Left lung (tissue), 10 donors: ENCODE results near the gene RASGRP3. TPM values are rescaled to one million over a fixed set of nuclear protein-coding genes. Genes with fewer than 3 reads are reported as not detected.

Source experiments
- ATAC-seq: fragments of 200-7000 bp; cut with Tn5 transposase; one replicate; pipeline ENCODE4 v1.9.1; 2020; ENCODE audit warnings: moderate library complexity
- DNase-seq, 4 donors: peaks; one replicate each; pipeline ENCODE4 v3.0.0-alpha.2; 2013 to 2020
- H3K27ac ChIP-seq, 2 donors: fragments of 200-600 bp; sonication (generic) in 1 of 2; one replicate each; pipeline versions ENCODE4 v1.5.0 to v1.8.0; 2020 to 2021
- H3K27me3 ChIP-seq, 2 donors: fragments of 200-600 bp; sonication (generic) in 1 of 2; one replicate each; pipeline versions ENCODE4 v1.5.0 to v1.8.0; 2020 to 2021
- H3K36me3 ChIP-seq, 2 donors: fragments of 200-600 bp; sonication (generic) in 1 of 2; one replicate each; pipeline versions ENCODE4 v1.5.0 to v1.8.0; 2020 to 2021
- H3K4me1 ChIP-seq, 2 donors: fragments of 200-600 bp; one replicate each; pipeline ENCODE4 v1.8.0; 2021
- H3K4me3 ChIP-seq, 2 donors: fragments of 200-600 bp; sonication (generic) in 1 of 2; one replicate each; pipeline versions ENCODE4 v1.5.0 to v1.8.0; 2020 to 2021; ENCODE audit warnings: mild to moderate bottlenecking in 1 of 2
- H3K9me3 ChIP-seq, 2 donors: fragments of 200-600 bp; sonication (generic) in 1 of 2; one replicate each; pipeline versions ENCODE4 v1.5.0 to v1.8.0; 2020 to 2021
- intact Hi-C, 2 donors: fragments of 100-400 bp; cut with DNase I; formaldehyde crosslinking; loops; one replicate each; pipeline versions ENCODE4 v1.11.2 to v1.14.2; 2022
- polyA plus RNA-seq, 6 donors: library from polyadenylated mRNA; unstranded; fragments of 120-200 nt; gene quantifications; one replicate each; pipeline ENCODE4 v1.2.1, GENCODE V29; 2013; ENCODE audit not compliant: insufficient read length in 6 of 6
- total RNA-seq, 2 donors: library from RNA; stranded (reverse); fragmentation: NEBNext Ultra II Directional; extraction: Animal tissue kit (Norgen Biotek cat#: 25700); gene quantifications; one replicate each; pipeline ENCODE4 v1.2.1, GENCODE V29; 2021
- TF ChIP-seq, protein P1 (sequence below), 2 donors: fragments of 200-600 bp; sonication (generic) in 1 of 2; IDR thresholded peaks; one replicate each; pipeline versions ENCODE4 v1.5.0 to v1.8.0; 2021; ENCODE audit warnings: antibody characterized with exemption in 2 of 2
- donor health status: DM: no; HTN: yes; CAD: no.
- donor health status: DM: no; HTN: no; CAD: no.

Gene RASGRP3
- total and polyA plus RNA-seq, 8 donors = 20.3 to 48.7 (median 36.8) TPM

DNA sequence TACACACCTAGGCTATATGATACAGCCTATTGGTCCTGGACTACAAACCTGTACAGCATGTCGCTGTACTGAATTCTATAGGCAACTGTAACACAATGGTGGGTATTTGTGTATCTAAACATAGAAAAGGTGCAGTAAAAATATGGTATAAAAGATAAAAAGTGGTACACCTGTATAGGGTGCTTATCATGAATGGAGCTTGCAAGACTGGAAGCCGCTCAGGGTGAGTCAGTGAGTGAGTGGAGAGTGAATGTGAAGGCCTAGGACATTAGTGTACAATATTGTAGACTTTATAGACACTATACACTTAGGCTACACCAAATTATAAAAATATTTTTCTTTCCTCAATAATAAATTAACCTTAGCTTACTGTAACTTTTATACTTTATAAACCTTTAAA, 41.8 kb downstream of the RASGRP3 start:
- no peaks in the 10 kb centered on the region for H3K9me3 ChIP-seq
- ATAC-seq (no peak), DNase-seq (no peak)
- intact Hi-C loops = no loop called here
- H3K4me1 ChIP-seq = no peaks in the 10 kb centered on the region
- TF ChIP-seq, protein P1, sequence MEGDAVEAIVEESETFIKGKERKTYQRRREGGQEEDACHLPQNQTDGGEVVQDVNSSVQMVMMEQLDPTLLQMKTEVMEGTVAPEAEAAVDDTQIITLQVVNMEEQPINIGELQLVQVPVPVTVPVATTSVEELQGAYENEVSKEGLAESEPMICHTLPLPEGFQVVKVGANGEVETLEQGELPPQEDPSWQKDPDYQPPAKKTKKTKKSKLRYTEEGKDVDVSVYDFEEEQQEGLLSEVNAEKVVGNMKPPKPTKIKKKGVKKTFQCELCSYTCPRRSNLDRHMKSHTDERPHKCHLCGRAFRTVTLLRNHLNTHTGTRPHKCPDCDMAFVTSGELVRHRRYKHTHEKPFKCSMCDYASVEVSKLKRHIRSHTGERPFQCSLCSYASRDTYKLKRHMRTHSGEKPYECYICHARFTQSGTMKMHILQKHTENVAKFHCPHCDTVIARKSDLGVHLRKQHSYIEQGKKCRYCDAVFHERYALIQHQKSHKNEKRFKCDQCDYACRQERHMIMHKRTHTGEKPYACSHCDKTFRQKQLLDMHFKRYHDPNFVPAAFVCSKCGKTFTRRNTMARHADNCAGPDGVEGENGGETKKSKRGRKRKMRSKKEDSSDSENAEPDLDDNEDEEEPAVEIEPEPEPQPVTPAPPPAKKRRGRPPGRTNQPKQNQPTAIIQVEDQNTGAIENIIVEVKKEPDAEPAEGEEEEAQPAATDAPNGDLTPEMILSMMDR (IDR thresholded peaks at IDR 0.05) = no peak
- H3K27ac ChIP-seq = no peak overlapping the region
- H3K36me3 ChIP-seq = peaks cover 0 to 11% of the 10 kb centered on the region in 2 donors
- no peaks in the 10 kb centered on the region for H3K27me3 ChIP-seq
- no peak overlapping the region for H3K4me3 ChIP-seq

DNA sequence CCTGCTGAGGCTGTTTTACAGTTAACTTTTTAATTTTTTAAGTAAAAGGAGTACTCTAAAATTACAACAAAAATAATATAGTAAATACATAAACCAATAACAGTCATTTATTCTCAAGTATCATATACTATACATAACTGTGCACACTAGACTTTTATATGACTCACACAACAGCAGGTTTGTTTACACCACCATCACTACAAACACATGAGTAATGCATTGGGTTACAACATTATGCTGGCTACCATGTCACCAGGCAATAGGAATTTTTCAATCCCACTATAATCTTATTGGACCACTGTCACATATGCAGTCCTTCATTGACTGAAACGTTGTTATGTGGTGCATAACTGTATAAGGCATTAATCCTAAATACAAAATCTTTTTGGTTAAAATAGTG, 42.5 kb downstream of the RASGRP3 start:
- H3K36me3 ChIP-seq = peaks cover 0 to 11% of the 10 kb centered on the region in 2 donors
- intact Hi-C loops = no loop called here
- TF ChIP-seq, protein P1 (IDR thresholded peaks at IDR 0.05) = no peak
- DNase-seq = no peak
- H3K4me1 ChIP-seq = no peaks in the 10 kb centered on the region
- no peaks in the 10 kb centered on the region for H3K27me3 ChIP-seq
- no peak overlapping the region for H3K27ac ChIP-seq
- no peaks in the 10 kb centered on the region for H3K9me3 ChIP-seq
- H3K4me3 ChIP-seq = no peak overlapping the region
- no peak for ATAC-seq

DNA sequence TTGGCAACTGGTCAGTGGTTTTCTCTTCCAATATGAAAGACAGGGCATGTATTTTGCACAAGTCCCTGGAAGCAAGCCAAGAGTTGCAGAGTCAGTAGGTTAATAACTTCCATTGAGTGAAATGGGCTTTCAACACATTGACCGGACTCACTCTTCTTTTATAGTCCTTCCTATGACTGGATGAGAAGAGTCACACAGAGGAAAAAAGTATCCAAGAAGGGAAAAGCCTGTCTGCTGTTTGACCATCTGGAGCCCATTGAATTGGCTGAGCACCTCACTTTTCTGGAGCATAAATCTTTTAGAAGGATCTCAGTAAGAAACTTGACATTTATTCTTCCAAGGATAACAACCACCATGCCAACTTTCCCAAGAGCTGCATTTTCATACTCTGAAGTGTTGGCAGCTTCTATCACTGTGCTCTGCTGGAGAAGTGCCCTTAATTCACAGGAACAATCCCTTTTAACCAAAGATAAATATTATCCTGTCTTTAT, 45.4 kb downstream of the RASGRP3 start:
- no peaks in the 10 kb centered on the region for H3K4me1 ChIP-seq
- H3K27me3 ChIP-seq = no peaks in the 10 kb centered on the region
- no peak overlapping the region for H3K4me3 ChIP-seq
- ATAC-seq (no peak), DNase-seq (peak in 1 of 4 donors; percentile 51)
- no peak overlapping the region for H3K27ac ChIP-seq
- TF ChIP-seq, protein P1 (IDR thresholded peaks at IDR 0.05) = no peak
- no peaks in the 10 kb centered on the region for H3K9me3 ChIP-seq
- peaks cover 0 to 2% of the 10 kb centered on the region in 2 donors for H3K36me3 ChIP-seq
- intact Hi-C loops = no loop called here

DNA sequence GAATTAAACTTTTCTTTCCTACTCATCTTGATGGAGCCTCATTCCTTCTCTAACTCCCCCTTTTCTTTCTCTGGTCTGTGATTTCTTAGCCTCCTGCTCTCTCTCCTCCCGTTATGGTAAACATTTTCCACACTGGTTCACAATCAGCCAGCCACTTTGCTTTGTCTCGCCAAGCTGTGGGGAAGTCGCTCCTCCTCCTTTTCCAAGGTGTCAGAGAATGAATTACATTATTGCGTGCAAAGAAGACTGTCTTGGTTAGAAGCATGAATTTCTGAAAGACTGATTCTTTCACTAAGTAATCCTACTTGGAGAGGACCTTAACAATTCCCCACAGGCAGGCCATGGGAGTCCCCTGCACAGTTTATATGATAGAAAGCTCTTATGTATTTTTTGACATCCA, 46.1 kb downstream of the RASGRP3 start:
- no peaks in the 10 kb centered on the region for H3K4me1 ChIP-seq
- H3K36me3 ChIP-seq = peaks cover 0 to 9% of the 10 kb centered on the region in 2 donors
- H3K27me3 ChIP-seq = no peaks in the 10 kb centered on the region
- DNase-seq (no peak), ATAC-seq (no peak)
- intact Hi-C loops = no loop called here
- H3K4me3 ChIP-seq = no peak overlapping the region
- TF ChIP-seq, protein P1 (IDR thresholded peaks at IDR 0.05) = no peak
- H3K9me3 ChIP-seq = no peaks in the 10 kb centered on the region
- no peak overlapping the region for H3K27ac ChIP-seq

DNA sequence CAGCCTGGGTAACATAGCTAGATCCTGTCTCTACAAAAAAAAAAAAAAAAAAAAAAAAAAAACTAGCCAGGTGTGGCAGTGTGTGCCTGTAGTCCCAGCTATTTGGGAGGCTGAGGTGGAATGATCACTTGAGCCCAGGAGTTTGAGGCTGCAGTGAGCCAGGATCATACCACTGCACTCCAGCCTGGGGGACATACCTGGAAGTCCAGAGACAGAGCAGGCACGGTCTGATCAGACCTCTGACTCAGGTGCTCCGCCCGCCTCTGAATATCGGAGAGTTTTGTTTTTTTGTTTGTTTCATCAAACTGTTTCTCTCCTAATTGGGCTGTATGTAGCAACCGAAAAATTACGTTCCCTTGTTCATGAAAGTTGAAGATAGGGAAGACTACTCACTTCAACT, 49.2 kb downstream of the RASGRP3 start:
- intact Hi-C loops = no loop called here
- Histone ChIP-seq H3K4me1 (no peaks in the 10 kb centered on the region), H3K27me3 (no peaks in the 10 kb centered on the region), H3K36me3 (peaks cover 0 to 17% of the 10 kb centered on the region in 2 donors), H3K4me3 (no peak overlapping the region), H3K27ac (no peak overlapping the region), H3K9me3 (no peaks in the 10 kb centered on the region)
- DNase-seq (no peak), ATAC-seq (no peak)
- TF ChIP-seq, protein P1 (IDR thresholded peaks at IDR 0.05) = no peak
